ENCODE results near the gene P2RX1.

P2RX1 gene

GRCh38 chr17:3848229-3848835, 67.9 kb downstream of the P2RX1 start:
- DNase-seq = no peak

GRCh38 chr17:3847165-3847670, 69.0 kb downstream of the P2RX1 start:
- DNase-seq = no peak
